Measurements from ENCODE around the gene PWWP2B.

PWWP2B gene

GRCh38 chr10:132446195-132446581 lies 49.2 kb downstream of the PWWP2B start:
- no peaks in the 10 kb centered on the region for H3K79me2 ChIP-seq (ENCODE audit: low read length)
- peak overlapping the region; percentile 75; the same call in 1 of the 2 replicates for H3K4me2 ChIP-seq (ENCODE audit: low read length)
- no peaks in the 10 kb centered on the region for H3K9me3 ChIP-seq (ENCODE audit: insufficient read depth, low read length)
- H3K9ac ChIP-seq (ENCODE audit: low read length): peak overlapping the region; percentile 90; the same call in 1 of the 2 replicates
- peaks cover 47% of the 10 kb centered on the region for H3K4me1 ChIP-seq (ENCODE audit: low read length)
- H4K20me1 ChIP-seq (ENCODE audit: insufficient read depth, low read length): no peaks in the 10 kb centered on the region
- H3K4me3 ChIP-seq (ENCODE audit: low read length): peak overlapping the region; percentile 76; the same call in 1 of the 2 replicates
- no peak overlapping the region for H2AFZ ChIP-seq (ENCODE audit: low read depth, low read length)
- H3K27ac ChIP-seq (ENCODE audit: low read length): 0 out of 2 replicates have a peak overlapping the region, but pooled peaks have one; percentile 35
- H3K36me3 ChIP-seq (replicated peaks; ENCODE audit: low read depth, low read length): no peaks in the 10 kb centered on the region
- no peaks in the 10 kb centered on the region for H3K27me3 ChIP-seq (ENCODE audit: low read depth, low read length)
- no peak for TF ChIP-seq EZH2phosphoT487 (IDR thresholded peaks at IDR 0.05; ENCODE audit: low read depth)
- TF ChIP-seq, protein P1, sequence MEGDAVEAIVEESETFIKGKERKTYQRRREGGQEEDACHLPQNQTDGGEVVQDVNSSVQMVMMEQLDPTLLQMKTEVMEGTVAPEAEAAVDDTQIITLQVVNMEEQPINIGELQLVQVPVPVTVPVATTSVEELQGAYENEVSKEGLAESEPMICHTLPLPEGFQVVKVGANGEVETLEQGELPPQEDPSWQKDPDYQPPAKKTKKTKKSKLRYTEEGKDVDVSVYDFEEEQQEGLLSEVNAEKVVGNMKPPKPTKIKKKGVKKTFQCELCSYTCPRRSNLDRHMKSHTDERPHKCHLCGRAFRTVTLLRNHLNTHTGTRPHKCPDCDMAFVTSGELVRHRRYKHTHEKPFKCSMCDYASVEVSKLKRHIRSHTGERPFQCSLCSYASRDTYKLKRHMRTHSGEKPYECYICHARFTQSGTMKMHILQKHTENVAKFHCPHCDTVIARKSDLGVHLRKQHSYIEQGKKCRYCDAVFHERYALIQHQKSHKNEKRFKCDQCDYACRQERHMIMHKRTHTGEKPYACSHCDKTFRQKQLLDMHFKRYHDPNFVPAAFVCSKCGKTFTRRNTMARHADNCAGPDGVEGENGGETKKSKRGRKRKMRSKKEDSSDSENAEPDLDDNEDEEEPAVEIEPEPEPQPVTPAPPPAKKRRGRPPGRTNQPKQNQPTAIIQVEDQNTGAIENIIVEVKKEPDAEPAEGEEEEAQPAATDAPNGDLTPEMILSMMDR (IDR thresholded peaks at IDR 0.05; ENCODE audit: low read depth, low read length): no peak

DNA sequence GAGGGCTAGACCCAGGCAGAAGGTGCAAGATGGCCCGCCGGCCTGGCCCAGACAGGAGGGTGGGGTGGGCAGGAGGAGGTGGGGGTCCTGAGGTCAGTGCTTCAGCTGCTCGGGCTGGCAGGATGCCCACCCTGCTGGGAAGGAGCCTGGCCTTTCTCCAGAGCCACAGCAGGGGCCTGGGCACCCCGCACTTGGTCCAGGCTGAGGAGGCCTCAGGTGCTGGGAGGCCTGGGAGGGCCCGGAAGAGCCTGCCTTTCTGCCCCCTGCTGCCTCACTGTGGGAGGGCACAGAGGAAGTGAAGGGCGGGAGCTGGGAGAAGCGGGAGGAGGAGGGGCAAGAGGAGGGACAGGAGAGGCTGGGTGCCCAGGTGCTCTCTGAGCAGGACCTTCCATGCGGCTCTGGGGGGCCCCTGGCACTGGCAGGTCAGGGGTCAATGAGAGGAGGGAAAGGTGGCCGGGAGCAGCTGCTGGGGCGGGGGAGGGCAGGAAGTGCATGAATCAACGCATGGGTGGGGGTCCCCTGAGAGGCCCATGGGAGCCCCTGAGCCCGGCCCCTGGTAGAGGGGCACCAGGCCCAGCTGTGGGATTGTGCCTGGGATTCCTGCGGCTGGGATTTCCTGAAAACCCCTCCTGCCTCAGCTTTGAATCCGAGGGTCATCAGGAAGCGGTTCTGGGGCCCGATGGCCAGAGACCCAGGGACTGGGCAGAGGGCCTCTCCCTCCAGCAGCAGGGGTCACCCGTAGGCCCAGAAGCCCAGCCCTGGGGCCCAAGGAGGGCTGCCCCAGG lies 49.9 kb downstream of the PWWP2B start:
- Histone ChIP-seq H3K27me3 (ENCODE audit: low read depth, low read length) (no peaks in the 10 kb centered on the region), H3K79me2 (ENCODE audit: low read length) (no peaks in the 10 kb centered on the region), H4K20me1 (ENCODE audit: insufficient read depth, low read length) (no peaks in the 10 kb centered on the region), H3K36me3 (replicated peaks; ENCODE audit: low read depth, low read length) (no peaks in the 10 kb centered on the region), H3K4me2 (ENCODE audit: low read length) (peak overlapping the region; percentile 75), H3K9ac (ENCODE audit: low read length) (peak overlapping the region; percentile 90), H3K27ac (ENCODE audit: low read length) (peak overlapping the region; percentile 46), H2AFZ (ENCODE audit: low read depth, low read length) (no peak overlapping the region), H3K9me3 (ENCODE audit: insufficient read depth, low read length) (no peaks in the 10 kb centered on the region), H3K4me1 (ENCODE audit: low read length) (peaks cover 54% of the 10 kb centered on the region), H3K4me3 (ENCODE audit: low read length) (peak overlapping the region; percentile 76)
- TF ChIP-seq EZH2phosphoT487 (IDR thresholded peaks at IDR 0.05; ENCODE audit: low read depth): no peak
- TF ChIP-seq, protein P1 (IDR thresholded peaks at IDR 0.05; ENCODE audit: low read depth, low read length): peak; percentile 39

- no peaks in the 10 kb centered on the region for H4K20me1 ChIP-seq (ENCODE audit: insufficient read depth, low read length)
- peak overlapping the region; percentile 75 for H3K4me2 ChIP-seq (ENCODE audit: low read length)
- peaks cover 62% of the 10 kb centered on the region for H3K4me1 ChIP-seq (ENCODE audit: low read length)
- TF ChIP-seq, protein P1 (IDR thresholded peaks at IDR 0.05; ENCODE audit: low read depth, low read length): no peak
- TF ChIP-seq EZH2phosphoT487 (IDR thresholded peaks at IDR 0.05; ENCODE audit: low read depth): no peak
- no peaks in the 10 kb centered on the region for H3K79me2 ChIP-seq (ENCODE audit: low read length)
- no peaks in the 10 kb centered on the region for H3K36me3 ChIP-seq (replicated peaks; ENCODE audit: low read depth, low read length)
- H2AFZ ChIP-seq (ENCODE audit: low read depth, low read length): no peak overlapping the region
- peak overlapping the region; percentile 46 for H3K27ac ChIP-seq (ENCODE audit: low read length)
- H3K9ac ChIP-seq (ENCODE audit: low read length): peak overlapping the region; percentile 90
- no peaks in the 10 kb centered on the region for H3K27me3 ChIP-seq (ENCODE audit: low read depth, low read length)
- H3K9me3 ChIP-seq (ENCODE audit: insufficient read depth, low read length): no peaks in the 10 kb centered on the region
- H3K4me3 ChIP-seq (ENCODE audit: low read length): peak overlapping the region; percentile 76
Observed at GRCh38 chr10:132447446-132448247, 50.6 kb downstream of the PWWP2B start.

- Histone ChIP-seq H3K4me2 (ENCODE audit: low read length) (peak overlapping the region; percentile 75), H3K36me3 (replicated peaks; ENCODE audit: low read depth, low read length) (no peaks in the 10 kb centered on the region), H3K27me3 (ENCODE audit: low read depth, low read length) (no peaks in the 10 kb centered on the region), H3K27ac (ENCODE audit: low read length) (0 out of 2 replicates have a peak overlapping the region, but pooled peaks have one; percentile 46), H3K79me2 (ENCODE audit: low read length) (no peaks in the 10 kb centered on the region), H3K4me3 (ENCODE audit: low read length) (peak overlapping the region; percentile 76), H3K4me1 (ENCODE audit: low read length) (peaks cover 66% of the 10 kb centered on the region), H2AFZ (ENCODE audit: low read depth, low read length) (no peak overlapping the region), H3K9ac (ENCODE audit: low read length) (peak overlapping the region; percentile 22; the same call in 1 of the 2 replicates), H3K9me3 (ENCODE audit: insufficient read depth, low read length) (no peaks in the 10 kb centered on the region), H4K20me1 (ENCODE audit: insufficient read depth, low read length) (no peaks in the 10 kb centered on the region)
- TF ChIP-seq EZH2phosphoT487 (IDR thresholded peaks at IDR 0.05; ENCODE audit: low read depth): no peak
- TF ChIP-seq, protein P1 (IDR thresholded peaks at IDR 0.05; ENCODE audit: low read depth, low read length): no peak
Observed at GRCh38 chr10:132448248-132448731, 51.3 kb downstream of the PWWP2B start.
